GM21423 (cell line): Measurements from ENCODE around the gene TYROBP.
"Not testable (repeated sequence)": the region's sequence is repeated elsewhere in the genome, so short reads cannot be mapped to it uniquely, and the experiment has no call there.

Source experiments
- ATAC-seq: cut with Tn5 transposase; IDR thresholded peaks from one replicate; pipeline ENCODE4 v1.9.1; 2021; ENCODE audit warnings: mild to moderate bottlenecking, moderate library complexity; ENCODE audit not compliant: unreplicated experiment

Gene TYROBP

GRCh38 chr19:35932291-35932936 lies 24.3 kb upstream of the TYROBP start:
- no peak for ATAC-seq

- no peak for ATAC-seq
These were observed 23.7 kb upstream of the TYROBP start for GRCh38 chr19:35931874-35932202.

GRCh38 chr19:35931161-35931873 lies 23.2 kb upstream of the TYROBP start:
- peak; percentile 92 for ATAC-seq

- ATAC-seq = no peak
These were observed 21.8 kb upstream of the TYROBP start for GRCh38 chr19:35929876-35930275.

- ATAC-seq = no peak
These were observed 20.4 kb upstream of the TYROBP start for GRCh38 chr19:35928507-35928906.

- ATAC-seq = no peak
These were observed 17.4 kb upstream of the TYROBP start for GRCh38 chr19:35925501-35925900.

- no peak for ATAC-seq
These were observed 12.9 kb upstream of the TYROBP start for GRCh38 chr19:35921012-35921411.

GRCh38 chr19:35919306-35919705 lies 11.2 kb upstream of the TYROBP start:
- no peak for ATAC-seq

GRCh38 chr19:35915443-35915842 lies 7.3 kb upstream of the TYROBP start:
- ATAC-seq = no peak

GRCh38 chr19:35913589-35913988 lies 5.5 kb upstream of the TYROBP start:
- ATAC-seq = no peak

GRCh38 chr19:35911790-35912189 lies 3.7 kb upstream of the TYROBP start:
- no peak for ATAC-seq

- no peak for ATAC-seq
These were observed 3.1 kb upstream of the TYROBP start for GRCh38 chr19:35911173-35911572.

GRCh38 chr19:35910355-35910754 lies 2.3 kb upstream of the TYROBP start:
- ATAC-seq = not testable (repeated sequence)

GRCh38 chr19:35909684-35910035 lies 1.6 kb upstream of the TYROBP start:
- ATAC-seq = no peak

- ATAC-seq = peak; percentile 46
These were observed 1.0 kb upstream of the TYROBP start for GRCh38 chr19:35908973-35909683.

- no peak for ATAC-seq
These were observed 734 bp downstream of the TYROBP start for GRCh38 chr19:35907377-35907745.

GRCh38 chr19:35905178-35905727 lies 2.8 kb downstream of the TYROBP start:
- no peak for ATAC-seq

- ATAC-seq = no peak
These were observed 3.6 kb downstream of the TYROBP start for GRCh38 chr19:35904311-35905068.

GRCh38 chr19:35903550-35904179 lies 4.4 kb downstream of the TYROBP start:
- ATAC-seq = peak; percentile 45

GRCh38 chr19:35902870-35903475 lies 5.1 kb downstream of the TYROBP start:
- ATAC-seq = no peak
